Measurements from ENCODE around the gene CAGE1. TPM values are rescaled to one million over a fixed set of nuclear protein-coding genes. Genes with fewer than 3 reads are reported as not detected.

CAGE1 gene
- total and polyA plus RNA-seq, 2 donors (not counting 3 experiments of a cell fraction or from before 2014, with no cell fraction given), result not detected

DNA sequence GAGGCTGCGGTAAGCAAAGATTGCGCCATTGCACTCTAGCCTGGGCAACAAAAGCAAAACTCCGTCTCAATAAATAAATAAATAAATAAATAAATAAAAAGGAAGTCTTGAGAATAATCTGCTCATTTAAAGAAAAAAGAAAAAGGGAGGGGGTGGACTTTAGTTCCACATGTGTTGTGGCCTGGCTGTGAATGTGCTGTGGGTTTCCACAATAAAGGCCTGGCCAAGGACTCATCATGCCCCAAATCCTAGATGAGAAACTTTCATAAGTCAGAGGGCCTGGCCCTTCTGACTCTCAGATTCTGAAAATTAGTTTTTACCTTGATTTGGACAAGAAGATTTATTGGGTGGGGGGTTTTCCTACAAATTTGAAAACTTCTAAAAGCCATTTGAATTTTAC lies 48.5 kb upstream of the CAGE1 start:
- H3K4me1 ChIP-seq (ENCODE audit: control insufficient read depth, extremely low read depth, insufficient read depth, low read length), result no peaks in the 10 kb centered on the region
- H2AFZ ChIP-seq (ENCODE audit: low read depth, low read length), result no peak overlapping the region
- no peak for FAIRE-seq
- no peaks in the 10 kb centered on the region for H3K9me1 ChIP-seq (replicated peaks; ENCODE audit: control insufficient read depth, extremely low read depth, insufficient read depth, low read length)
- intact Hi-C loops (cut with micrococcal nuclease), result no loop called here
- H3K27me3 ChIP-seq (ENCODE audit: control insufficient read depth in 2 of 2, insufficient read depth in 2 of 2, low read length in 2 of 2), result no peaks in the 10 kb centered on the region
- H3K9me3 ChIP-seq (replicated peaks; ENCODE audit: control insufficient read depth, insufficient read depth, low read length), result no peaks in the 10 kb centered on the region
- POLR2A ChIA-PET, result no interaction called here
- no peaks in the 10 kb centered on the region for H4K20me1 ChIP-seq (replicated peaks; ENCODE audit: control insufficient read depth, extremely low read depth, insufficient read depth, low read length)
- TF ChIP-seq MYC (IDR thresholded peaks at IDR 0.05; ENCODE audit: low read depth, low read length) (no peak), POLR2A (IDR thresholded peaks at IDR 0.05; ENCODE audit: low read depth, low read length) (no peak), JUN (IDR thresholded peaks at IDR 0.05; ENCODE audit: borderline replicate concordance, insufficient read depth, insufficient read length, low read depth) (no peak), GATA2 (IDR thresholded peaks at IDR 0.05; ENCODE audit: insufficient read depth, insufficient read length, low read depth, low read length) (no peak), MAX (IDR thresholded peaks at IDR 0.05; ENCODE audit: insufficient read depth, insufficient read length) (no peak), CTCF (IDR thresholded peaks at IDR 0.05; ENCODE audit: extremely low read depth in 1 of 2, insufficient read depth in 1 of 2, low read depth in 1 of 2, low read length in 2 of 2) (no peak), EZH2 (IDR thresholded peaks at IDR 0.05; ENCODE audit: borderline replicate concordance, low read depth, low read length, severe bottlenecking) (no peak), POLR2AphosphoS5 (IDR thresholded peaks at IDR 0.05; ENCODE audit: insufficient read depth, low read depth, low read length) (no peak), FOS (IDR thresholded peaks at IDR 0.05; ENCODE audit: borderline replicate concordance, insufficient read depth, low read length) (no peak)
- DNase-seq (ENCODE audit: low read depth, low spot score), result no peak
- no peak overlapping the region for H3K9ac ChIP-seq (replicated peaks; ENCODE audit: extremely low read depth, insufficient read depth, low read length)
- no peak overlapping the region for H3K27ac ChIP-seq (ENCODE audit: insufficient read depth, low read depth, low read length)
- no peak overlapping the region for H3K4me2 ChIP-seq (ENCODE audit: insufficient read depth, low read length)
- no peaks in the 10 kb centered on the region for H3K36me3 ChIP-seq (ENCODE audit: control insufficient read depth in 2 of 2, extremely low read depth in 1 of 2, insufficient read depth in 2 of 2, low read length in 2 of 2)
- dilution Hi-C loops (cut with MboI; ENCODE audit: extremely low pct_ligation_motif_present, low sequenced_read_pairs), result no loop called here
- H3K79me2 ChIP-seq (ENCODE audit: control insufficient read depth, insufficient read depth, low read length), result no peaks in the 10 kb centered on the region
- CTCF ChIA-PET, result no interaction called here
- no peak overlapping the region for H3K4me3 ChIP-seq (replicated peaks in 1 of 3; ENCODE audit: insufficient read depth in 1 of 3, low read depth in 1 of 3, low read length in 3 of 3)
- BruUV-seq (replicated peaks), result no TSS peak

All from endothelial cell of umbilical vein (primary cell).